Measurements from ENCODE around the gene HOXD8.

HOXD8 gene

DNA sequence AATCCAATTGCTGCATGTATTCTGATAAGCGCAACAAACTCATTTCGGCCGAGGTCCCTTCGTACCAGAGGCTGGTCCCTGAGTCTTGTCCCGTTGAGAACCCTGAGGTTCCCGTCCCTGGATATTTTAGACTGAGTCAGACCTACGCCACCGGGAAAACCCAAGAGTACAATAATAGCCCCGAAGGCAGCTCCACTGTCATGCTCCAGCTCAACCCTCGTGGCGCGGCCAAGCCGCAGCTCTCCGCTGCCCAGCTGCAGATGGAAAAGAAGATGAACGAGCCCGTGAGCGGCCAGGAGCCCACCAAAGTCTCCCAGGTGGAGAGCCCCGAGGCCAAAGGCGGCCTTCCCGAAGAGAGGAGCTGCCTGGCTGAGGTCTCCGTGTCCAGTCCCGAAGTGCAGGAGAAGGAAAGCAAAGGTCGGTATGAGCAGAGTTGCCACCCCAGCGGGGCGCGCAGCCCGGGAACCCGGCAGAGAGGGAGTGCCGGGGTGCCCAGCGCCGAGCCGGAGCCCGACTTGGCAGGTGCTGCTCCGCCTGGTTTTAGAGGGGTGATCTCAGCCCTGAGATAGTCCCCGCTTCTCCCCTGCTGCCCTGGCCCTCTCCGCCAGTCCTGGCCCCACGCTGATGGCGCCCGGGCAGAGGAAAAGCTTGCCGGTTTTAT, 12.2 kb upstream of the HOXD8 start:
- no peak for TF ChIP-seq REST (IDR thresholded peaks at IDR 0.05; ENCODE audit: insufficient read depth in 1 of 2, low read depth in 2 of 2, low read length in 2 of 2)
- no peak for TF ChIP-seq POLR2AphosphoS5 (IDR thresholded peaks at IDR 0.05; ENCODE audit: low read depth, low read length)
- TF ChIP-seq TAF1 (IDR thresholded peaks at IDR 0.05; ENCODE audit: borderline replicate concordance, insufficient read depth, low read length): no peak
- no peak for TF ChIP-seq FOXP2 (optimal IDR thresholded peaks at IDR 0.05; ENCODE audit: borderline replicate concordance, extremely low read depth, extremely low read length, insufficient read depth)
- no peak for TF ChIP-seq SIN3A (IDR thresholded peaks at IDR 0.05; ENCODE audit: borderline replicate concordance, insufficient read depth, low read length)

DNA sequence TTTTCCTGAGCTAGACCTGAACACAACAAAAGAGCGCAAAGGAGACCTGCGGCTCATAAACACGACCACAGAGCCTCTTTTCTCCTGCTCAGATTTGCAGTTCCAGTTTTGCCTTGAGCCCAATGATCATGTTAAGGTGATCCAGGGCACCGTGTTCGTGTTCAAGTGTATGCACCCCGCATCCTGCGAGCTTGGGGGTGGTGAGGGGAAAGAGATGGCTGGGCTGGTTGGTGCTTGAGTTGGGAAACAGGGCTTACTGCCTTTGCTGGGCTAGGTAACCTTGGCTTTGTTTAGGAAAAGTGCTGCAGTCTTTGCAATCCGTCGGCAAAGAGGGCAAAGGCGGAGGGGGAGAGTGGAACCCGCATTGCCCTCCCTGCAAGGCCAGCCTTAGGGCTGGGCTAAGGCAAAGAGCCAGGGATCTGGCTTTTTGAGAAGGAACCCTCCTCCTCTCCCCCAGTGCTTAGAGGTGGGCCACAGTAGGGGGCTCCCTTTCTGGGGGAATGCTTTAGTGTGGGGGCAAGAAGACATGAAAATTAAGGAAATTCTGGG, 11.6 kb upstream of the HOXD8 start:
- TF ChIP-seq TAF1 (IDR thresholded peaks at IDR 0.05; ENCODE audit: borderline replicate concordance, insufficient read depth, low read length) (no peak), SIN3A (IDR thresholded peaks at IDR 0.05; ENCODE audit: borderline replicate concordance, insufficient read depth, low read length) (no peak), POLR2AphosphoS5 (IDR thresholded peaks at IDR 0.05; ENCODE audit: low read depth, low read length) (no peak), REST (IDR thresholded peaks at IDR 0.05; ENCODE audit: insufficient read depth in 1 of 2, low read depth in 2 of 2, low read length in 2 of 2) (no peak), FOXP2 (optimal IDR thresholded peaks at IDR 0.05; ENCODE audit: borderline replicate concordance, extremely low read depth, extremely low read length, insufficient read depth) (no peak)

DNA sequence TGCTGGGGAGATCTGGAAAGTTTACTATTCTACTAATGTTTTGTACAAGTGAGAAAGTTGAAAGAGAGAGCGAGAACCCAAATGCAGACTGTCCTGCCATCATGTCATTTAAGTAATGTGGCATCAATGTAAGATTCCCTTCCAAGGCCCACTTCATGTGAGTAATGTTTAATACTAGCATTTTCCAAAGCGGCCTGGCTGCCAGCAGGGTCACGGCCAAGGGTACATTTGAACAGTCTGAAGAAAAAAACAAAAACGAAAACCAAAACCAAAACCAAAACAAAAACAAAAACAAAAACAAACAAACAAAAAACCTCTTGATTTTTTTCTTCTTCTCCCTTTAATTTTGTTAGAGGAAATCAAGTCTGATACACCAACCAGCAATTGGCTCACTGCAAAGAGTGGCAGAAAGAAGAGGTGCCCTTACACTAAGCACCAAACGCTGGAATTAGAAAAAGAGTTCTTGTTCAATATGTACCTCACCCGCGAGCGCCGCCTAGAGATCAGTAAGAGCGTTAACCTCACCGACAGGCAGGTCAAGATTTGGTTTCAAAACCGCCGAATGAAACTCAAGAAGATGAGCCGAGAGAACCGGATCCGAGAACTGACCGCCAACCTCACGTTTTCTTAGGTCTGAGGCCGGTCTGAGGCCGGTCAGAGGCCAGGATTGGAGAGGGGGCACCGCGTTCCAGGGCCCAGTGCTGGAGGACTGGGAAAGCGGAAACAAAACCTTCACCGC, 10.7 kb upstream of the HOXD8 start:
- no peak for TF ChIP-seq TAF1 (IDR thresholded peaks at IDR 0.05; ENCODE audit: borderline replicate concordance, insufficient read depth, low read length)
- TF ChIP-seq FOXP2 (optimal IDR thresholded peaks at IDR 0.05; ENCODE audit: borderline replicate concordance, extremely low read depth, extremely low read length, insufficient read depth): no peak
- no peak for TF ChIP-seq SIN3A (IDR thresholded peaks at IDR 0.05; ENCODE audit: borderline replicate concordance, insufficient read depth, low read length)
- TF ChIP-seq REST (IDR thresholded peaks at IDR 0.05; ENCODE audit: insufficient read depth in 1 of 2, low read depth in 2 of 2, low read length in 2 of 2): no peak
- TF ChIP-seq POLR2AphosphoS5 (IDR thresholded peaks at IDR 0.05; ENCODE audit: low read depth, low read length): no peak

DNA sequence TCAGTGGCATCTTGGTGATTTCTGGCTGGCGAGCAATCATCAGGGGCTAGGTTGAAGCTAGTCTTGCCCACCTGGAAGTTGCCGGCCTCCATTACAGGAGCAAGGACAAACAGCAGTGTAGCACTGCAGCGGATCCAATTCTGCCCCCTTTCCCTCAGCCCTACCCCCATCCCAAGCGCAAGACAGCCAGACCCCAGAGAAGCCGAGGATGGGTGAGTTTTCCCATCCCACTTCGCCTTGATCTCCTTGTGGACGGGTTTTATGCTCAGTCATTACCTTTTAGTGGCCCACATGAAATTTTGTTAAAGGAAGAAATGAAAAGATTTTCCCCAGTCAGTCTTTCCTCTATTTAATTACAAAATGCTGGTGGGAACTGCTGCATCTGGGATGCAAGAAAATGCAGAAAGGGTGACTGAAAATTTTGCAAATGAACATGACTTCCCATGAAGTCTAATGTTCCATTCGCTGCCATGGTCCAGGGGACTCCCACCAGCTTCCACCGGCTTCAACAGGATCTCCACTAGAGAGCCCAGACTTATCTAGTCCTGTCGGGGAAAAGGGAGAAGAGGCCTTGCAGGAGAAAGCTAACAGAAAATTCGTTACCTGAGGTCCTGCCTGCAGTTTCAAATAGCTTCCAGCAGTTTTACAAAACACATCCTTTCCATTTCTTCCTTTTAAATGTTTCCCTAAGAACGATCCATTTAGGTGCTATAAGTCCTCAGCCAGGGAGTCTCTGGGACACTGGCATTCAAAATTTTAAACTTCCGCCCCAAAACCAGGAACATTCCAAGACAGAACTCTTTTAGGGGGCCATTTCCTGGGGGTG, 8.9 kb upstream of the HOXD8 start:
- TF ChIP-seq TAF1 (IDR thresholded peaks at IDR 0.05; ENCODE audit: borderline replicate concordance, insufficient read depth, low read length) (no peak), POLR2AphosphoS5 (IDR thresholded peaks at IDR 0.05; ENCODE audit: low read depth, low read length) (no peak), REST (IDR thresholded peaks at IDR 0.05; ENCODE audit: insufficient read depth in 1 of 2, low read depth in 2 of 2, low read length in 2 of 2) (no peak), FOXP2 (optimal IDR thresholded peaks at IDR 0.05; ENCODE audit: borderline replicate concordance, extremely low read depth, extremely low read length, insufficient read depth) (no peak), SIN3A (IDR thresholded peaks at IDR 0.05; ENCODE audit: borderline replicate concordance, insufficient read depth, low read length) (no peak)
